OCI-M1 (cell line): Measurements from ENCODE around the gene MANEAL.
"Not testable (repeated sequence)": the region's sequence is repeated elsewhere in the genome, so short reads cannot be mapped to it uniquely, and the experiment has no call there.

Experiments
- DNase-seq: peaks from one replicate; lab custom pipeline; 2025; lab: John Stamatoyannopoulos, UW

MANEAL gene

GRCh38 chr1:37793773-37794371, at the start of gene MANEAL:
TSS of gene MANEAL (plus strand) at chr1:37793847. CDS start at chr1:37794183, 336 bp downstream.
- DNase-seq = peak; percentile 75

- DNase-seq = no peak
Measured at GRCh38 chr1:37746806-37747205, 46.8 kb upstream of the MANEAL start.

GRCh38 chr1:37748565-37748964, 45.1 kb upstream of the MANEAL start:
- DNase-seq = no peak

- no peak for DNase-seq
Measured at GRCh38 chr1:37752213-37752582, 41.4 kb upstream of the MANEAL start.

GRCh38 chr1:37752583-37753471, 40.8 kb upstream of the MANEAL start:
- no peak for DNase-seq

- no peak for DNase-seq
Measured at GRCh38 chr1:37753473-37754321, 40.0 kb upstream of the MANEAL start.

GRCh38 chr1:37755290-37755689, 38.4 kb upstream of the MANEAL start:
- DNase-seq = no peak

- peak; percentile 78 for DNase-seq
Measured at GRCh38 chr1:37755951-37756560, 37.6 kb upstream of the MANEAL start.

- DNase-seq = no peak
Measured at GRCh38 chr1:37759451-37759850, 34.2 kb upstream of the MANEAL start.

GRCh38 chr1:37761416-37762095, 32.1 kb upstream of the MANEAL start:
- DNase-seq = no peak

- DNase-seq = no peak
Measured at GRCh38 chr1:37762516-37762915, 31.1 kb upstream of the MANEAL start.

GRCh38 chr1:37763791-37764413, 29.7 kb upstream of the MANEAL start:
- no peak for DNase-seq

GRCh38 chr1:37764414-37764825, 29.2 kb upstream of the MANEAL start:
- peak; percentile 62 for DNase-seq

- DNase-seq = no peak
Measured at GRCh38 chr1:37764888-37765441, 28.7 kb upstream of the MANEAL start, which contains the start of gene EPHA10. TSS of gene EPHA10 (minus strand) at chr1:37765120. CDS start at chr1:37765066, 54 bp downstream.

- DNase-seq = peak; percentile 6
Measured at GRCh38 chr1:37765916-37766664, 27.6 kb upstream of the MANEAL start.

GRCh38 chr1:37767488-37767887, 26.2 kb upstream of the MANEAL start:
- DNase-seq = no peak

GRCh38 chr1:37771440-37771839, 22.2 kb upstream of the MANEAL start:
- DNase-seq = not testable (repeated sequence)

- no peak for DNase-seq
Measured at GRCh38 chr1:37776946-37777516, 16.6 kb upstream of the MANEAL start.

- no peak for DNase-seq
Measured at GRCh38 chr1:37778654-37779053, 15.0 kb upstream of the MANEAL start.
